HCT116 (cell line): Measurements from ENCODE around the gene TXNDC17. TPM values are rescaled to one million over a fixed set of nuclear protein-coding genes. Genes with fewer than 3 reads are reported as not detected.

ENCODE experiments used
- ATAC-seq: fragments of 200-7000 bp; cut with Tn5 transposase; 2 replicates; pipeline ENCODE4 v1.9.1; 2020; ENCODE audit warnings: mild to moderate bottlenecking, moderate library complexity
- BruUV-seq: library from RNA; stranded (reverse); fragments of 400-500 nt; replicated peaks from 2 replicates; lab custom pipeline; 2021; lab: Mats Ljungman, UMichigan
- CTCF ChIA-PET: fragments of 300-600 bp; sonication (Branson Sonifier 250); formaldehyde crosslinking; loops from one replicate; lab custom pipeline; 2021; ENCODE audit warnings: antibody characterized with exemption; lab: Charles Lee
- POLR2A ChIA-PET: fragments of 300-600, 350-600 bp; sonication (Branson Sonifier 250); formaldehyde crosslinking; loops from one replicate; lab custom pipeline; 2021; ENCODE audit warnings: antibody characterized with exemption; lab: Charles Lee
- RAD21 ChIA-PET, 2 experiments: fragments of 300-600 bp; sonication (Branson Sonifier 250); formaldehyde crosslinking; loops; one replicate each; lab custom pipeline; 2023; ENCODE audit warnings: low total read pairs in 2 of 2; ENCODE audit not compliant: uncharacterized antibody in 2 of 2, unreplicated experiment in 2 of 2, low non-redundant PET in 1 of 2; lab: Charles Lee
- DNase-seq: peaks from one replicate; pipeline ENCODE4 v3.0.0-alpha.2; 2010; ENCODE audit warnings: low read depth, low spot score
- H2AFZ ChIP-seq: fragments of 200-600 bp; shearing (Covaris generic), sonication (generic); 2 replicates; pipeline ENCODE4 v1.6.1; 2017; ENCODE audit warnings: low read depth, mixed run types, mixed read lengths, antibody characterized with exemption, low read length; ENCODE audit not compliant: poor library complexity, severe bottlenecking
- H3K27ac ChIP-seq: 2 replicates; pipeline ENCODE4 v1.5.1; 2012; ENCODE audit warnings: low read depth, low read length
- H3K27me3 ChIP-seq: fragments of 200-600 bp; sonication (generic); 2 replicates; pipeline ENCODE4 v1.6.1; 2016; ENCODE audit warnings: mixed run types, low read length, mixed read lengths; ENCODE audit not compliant: insufficient read depth
- H3K36me3 ChIP-seq, 2 experiments: fragments of 200-500 bp in 1 of 2; fragments of 200-600 bp in 1 of 2; sonication (Bioruptor generic) in 1 of 2; sonication (generic) in 1 of 2; 2 replicates each; pipeline versions ENCODE4 v1.5.1 to v1.6.1; 2014 to 2016; ENCODE audit warnings: low read length in 2 of 2, inconsistent platforms in 1 of 2, mixed read lengths in 1 of 2, mixed run types in 1 of 2; ENCODE audit not compliant: insufficient read depth in 2 of 2, control insufficient read depth in 1 of 2
- H3K4me1 ChIP-seq, 2 experiments: fragments of 200-600 bp in 1 of 2; sonication (generic) in 1 of 2; 2 replicates each; pipeline versions ENCODE4 v1.5.1 to v1.6.1; 2012 to 2017; ENCODE audit warnings: low read length in 2 of 2, inconsistent platforms in 1 of 2, mild to moderate bottlenecking in 1 of 2, mixed read lengths in 1 of 2, mixed run types in 1 of 2, moderate library complexity in 1 of 2; ENCODE audit not compliant: insufficient read depth in 2 of 2, control insufficient read depth in 1 of 2
- H3K4me2 ChIP-seq: fragments of 200-600 bp; sonication (generic); 2 replicates; pipeline ENCODE4 v1.6.1; 2017; ENCODE audit warnings: mixed run types, low read length, mixed read lengths
- H3K4me3 ChIP-seq, 2 experiments: fragments of 200-600 bp in 1 of 2; sonication (generic) in 1 of 2; replicated peaks in 1 of 2; 2 replicates each; pipeline ENCODE4 v1.5.1; 2011 to 2016; ENCODE audit warnings: low read length in 2 of 2, control low read depth in 1 of 2, low read depth in 1 of 2, mild to moderate bottlenecking in 1 of 2, mixed read lengths in 1 of 2, mixed run types in 1 of 2
- H3K79me2 ChIP-seq: fragments of 200-600 bp; sonication (generic); 2 replicates; pipeline ENCODE4 v1.6.1; 2017; ENCODE audit warnings: mild to moderate bottlenecking, mixed run types, low read length, moderate library complexity, mixed read lengths; ENCODE audit not compliant: insufficient read depth
- H3K9ac ChIP-seq: fragments of 200-600 bp; sonication (generic); 2 replicates; pipeline ENCODE4 v1.6.1; 2016; ENCODE audit warnings: low read length, mixed read lengths
- H3K9me2 ChIP-seq: fragments of 200-600 bp; sonication (generic), shearing (Covaris generic); 2 replicates; pipeline ENCODE4 v1.6.1; 2017; ENCODE audit warnings: mixed run types, mild to moderate bottlenecking, moderate library complexity; ENCODE audit not compliant: insufficient read depth
- H3K9me3 ChIP-seq, 2 experiments: fragments of 200-500 bp in 1 of 2; fragments of 200-600 bp in 1 of 2; sonication (Bioruptor generic) in 1 of 2; sonication (generic) in 1 of 2; 2 replicates each; pipeline ENCODE4 v1.6.1; 2014 to 2017; ENCODE audit warnings: low read length in 2 of 2, mixed read lengths in 2 of 2, inconsistent platforms in 1 of 2, low read depth in 1 of 2, mild to moderate bottlenecking in 1 of 2, mixed run types in 1 of 2, moderate library complexity in 1 of 2; ENCODE audit not compliant: control insufficient read depth in 1 of 2, insufficient read depth in 1 of 2
- H4K20me1 ChIP-seq: fragments of 200-600 bp; sonication (generic), shearing (Covaris generic); 2 replicates; pipeline ENCODE4 v1.6.1; 2017; ENCODE audit warnings: mixed run types, mild to moderate bottlenecking, moderate library complexity; ENCODE audit not compliant: insufficient read depth
- ATF3 ChIP-seq: IDR thresholded peaks from 2 replicates; pipeline ENCODE4 v1.6.1; 2012
- CBX3 ChIP-seq: IDR thresholded peaks from 2 replicates; pipeline ENCODE4 v1.6.1; 2012; ENCODE audit warnings: low read depth
- CEBPB ChIP-seq: IDR thresholded peaks from 2 replicates; pipeline ENCODE4 v1.6.1; 2012; ENCODE audit warnings: low read depth
- EGR1 ChIP-seq: IDR thresholded peaks from 2 replicates; pipeline ENCODE4 v1.6.1; 2012; ENCODE audit warnings: low read depth
- ELF1 ChIP-seq: IDR thresholded peaks from 2 replicates; pipeline ENCODE4 v1.6.1; 2012; ENCODE audit warnings: low read depth, borderline replicate concordance
- JUND ChIP-seq: IDR thresholded peaks from 2 replicates; pipeline ENCODE4 v1.6.1; 2012
- MAX ChIP-seq: IDR thresholded peaks from 2 replicates; pipeline ENCODE4 v1.6.1; 2012
- POLR2A ChIP-seq: IDR thresholded peaks from 2 replicates; pipeline ENCODE4 v1.7.0; 2011; ENCODE audit warnings: borderline replicate concordance; ENCODE audit not compliant: insufficient read depth, insufficient read length; ENCODE audit errors: extremely low read depth
- POLR2AphosphoS5 ChIP-seq: IDR thresholded peaks from 2 replicates; pipeline ENCODE4 v1.6.1; 2011; ENCODE audit warnings: mild to moderate bottlenecking, low read depth, low read length, moderate library complexity
- RAD21 ChIP-seq: IDR thresholded peaks from 2 replicates; pipeline ENCODE4 v1.6.1; 2012; ENCODE audit warnings: low read depth, mild to moderate bottlenecking
- REST ChIP-seq: IDR thresholded peaks from 2 replicates; pipeline ENCODE4 v1.6.1; 2012; ENCODE audit warnings: low read depth
- SIN3A ChIP-seq: IDR thresholded peaks from 2 replicates; pipeline ENCODE4 v1.6.1; 2012; ENCODE audit warnings: low read depth
- SP1 ChIP-seq: IDR thresholded peaks from 2 replicates; pipeline ENCODE4 v1.6.1; 2012; ENCODE audit warnings: low read depth
- SRF ChIP-seq: IDR thresholded peaks from 2 replicates; pipeline ENCODE4 v1.6.1; 2012; ENCODE audit warnings: low read depth
- TCF7L2 ChIP-seq: IDR thresholded peaks from 2 replicates; pipeline ENCODE4 v1.7.0; 2011; ENCODE audit warnings: borderline replicate concordance, inconsistent platforms; ENCODE audit not compliant: insufficient read depth, insufficient read length; ENCODE audit errors: extremely low read depth
- YY1 ChIP-seq: IDR thresholded peaks from 2 replicates; pipeline ENCODE4 v1.6.1; 2011; ENCODE audit warnings: low read length, low read depth, moderate library complexity, mild to moderate bottlenecking; ENCODE audit not compliant: insufficient replicate concordance; ENCODE audit errors: extremely low read depth
- ZBTB33 ChIP-seq: IDR thresholded peaks from 2 replicates; pipeline ENCODE4 v1.6.1; 2011; ENCODE audit warnings: mild to moderate bottlenecking, low read length, moderate library complexity; ENCODE audit not compliant: insufficient replicate concordance; ENCODE audit errors: extremely low read depth
- ZFX ChIP-seq: fragments of 450-650 bp; IDR thresholded peaks from 2 replicates; pipeline ENCODE4 v1.6.1; 2017
- ZNF274 ChIP-seq: fragments of 200-500 bp; sonication (Bioruptor generic); IDR thresholded peaks from 2 replicates; pipeline ENCODE4 v1.6.1; 2014; ENCODE audit warnings: mild to moderate bottlenecking, low read depth, low read length, inconsistent platforms
- intact Hi-C: fragments of 100-400 bp; cut with micrococcal nuclease; formaldehyde crosslinking; loops from 2 replicates; pipeline ENCODE4 v1.10.0; 2022
- total RNA-seq: library from RNA; stranded (reverse); gene quantifications from one replicate; pipeline ENCODE4 v1.2.1, GENCODE V29; 2021; ENCODE audit not compliant: unreplicated experiment

TXNDC17 gene
- total RNA-seq, 1 experiment from 2014 or later, result 121 TPM

- no peak for TF ChIP-seq EGR1
- TF ChIP-seq ELF1, result no peak
- peak; percentile 74 for TF ChIP-seq JUND
- no peak for TF ChIP-seq ZFX
- no peak; the same call in 1 of the 2 replicates for TF ChIP-seq SRF
- TF ChIP-seq, all 23 proteins: peak for 7
Observed at GRCh38 chr17:6669479-6670212, 28.8 kb downstream of the TXNDC17 start (continued).

- Histone ChIP-seq H4K20me1 (no peaks in the 10 kb centered on the region), H3K9me3 (no peaks in the 10 kb centered on the region), H2AFZ (no peak overlapping the region), H3K79me2 (no peaks in the 10 kb centered on the region), H3K27ac (no peak overlapping the region), H3K4me2 (peak overlapping the region; percentile 80), H3K36me3 (no peaks in the 10 kb centered on the region), H3K9me2 (no peaks in the 10 kb centered on the region), H3K4me1 (peaks cover 19 to 47% of the 10 kb centered on the region in 2 experiments), H3K9ac (0 out of 2 replicates have a peak overlapping the region, but pooled peaks have one; percentile 1), H3K27me3 (no peaks in the 10 kb centered on the region), H3K4me3 (no peak overlapping the region)
- BruUV-seq, result no TSS peak
- ChIA-PET POLR2A (interaction anchor here (2.6 kb wide), 1 partner anchor 173 kb away, joined by 8 read pairs; no protein-coding TSS in a partner anchor), CTCF (interaction anchor here (1.4 to 3.1 kb wide), 4 partner anchors 31 to 334 kb away, joined by 4 to 17 read pairs (median 12); no protein-coding TSS in a partner anchor), RAD21 (interaction anchor here in 1 of 2 experiments (0.6 kb wide), 1 partner anchor 141 kb away, joined by 3 read pairs; no protein-coding TSS in a partner anchor)
- DNase-seq (no peak), ATAC-seq (no peak)
- intact Hi-C loops, result no loop called here
- TF ChIP-seq ZBTB33 (no peak), SIN3A (no peak), POLR2A (no peak), ELF1 (no peak), ZNF274 (no peak), MAX (no peak), CBX3 (no peak), SP1 (no peak), RAD21 (no peak), ATF3 (no peak), TCF7L2 (no peak), JUND (no peak), POLR2AphosphoS5 (no peak), ZFX (no peak), YY1 (no peak), EGR1 (no peak), REST (no peak), CEBPB (no peak)
Observed at GRCh38 chr17:6670571-6670970, 29.7 kb downstream of the TXNDC17 start.
